Spleen (tissue), 7 donors: ENCODE data around the gene ZFYVE26.

Experiments used
- POLR2A ChIP-seq, 3 donors: fragments of 450-650 bp; IDR thresholded peaks; one replicate each; pipeline ENCODE4 v1.5.1; 2017; ENCODE audit warnings: antibody characterized with exemption in 3 of 3, mild to moderate bottlenecking in 1 of 3
- TF ChIP-seq, protein P1 (sequence below), 11 experiments: fragments of 200-600 bp in 7 of 11; fragments of 450-650 bp in 4 of 11; sonication (generic) in 4 of 11; IDR thresholded peaks in 8 of 11; conservative IDR thresholded peaks in 3 of 11; 1 replicate in 7 of 11; 2 replicates in 4 of 11; pipeline versions ENCODE4 v1.4.0 to v1.8.0; 2016 to 2021; ENCODE audit warnings: antibody characterized with exemption in 11 of 11, inconsistent platforms in 4 of 11, mild to moderate bottlenecking in 1 of 11
- donor health status: DM: no; HTN: no; CAD: no; lungs with moderate emphysema.
- donor health status: DM: no; HTN: no; CAD: no.
- donor health status: DM: no; HTN: no; CAD: no.

DNA sequence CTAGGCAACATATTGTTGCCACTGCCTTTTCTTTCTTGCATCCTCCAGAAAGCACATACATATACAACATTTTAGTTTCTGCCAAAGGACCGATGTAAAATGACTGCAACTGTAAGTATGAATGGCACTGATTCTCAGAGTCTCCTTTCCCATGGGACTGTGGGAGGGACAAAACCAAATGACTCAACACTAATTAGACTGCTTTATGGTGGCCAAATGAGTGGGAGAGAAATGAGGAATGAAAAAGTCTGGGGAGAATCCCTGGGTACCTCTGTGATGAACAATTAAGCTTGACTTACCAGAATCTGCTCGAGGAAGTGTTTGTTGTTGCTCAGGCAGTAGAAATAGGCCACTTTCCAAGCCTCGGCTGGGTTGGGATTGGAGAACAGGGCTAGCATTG lies 10.1 kb downstream of the ZFYVE26 start:
- TF ChIP-seq, protein P1, sequence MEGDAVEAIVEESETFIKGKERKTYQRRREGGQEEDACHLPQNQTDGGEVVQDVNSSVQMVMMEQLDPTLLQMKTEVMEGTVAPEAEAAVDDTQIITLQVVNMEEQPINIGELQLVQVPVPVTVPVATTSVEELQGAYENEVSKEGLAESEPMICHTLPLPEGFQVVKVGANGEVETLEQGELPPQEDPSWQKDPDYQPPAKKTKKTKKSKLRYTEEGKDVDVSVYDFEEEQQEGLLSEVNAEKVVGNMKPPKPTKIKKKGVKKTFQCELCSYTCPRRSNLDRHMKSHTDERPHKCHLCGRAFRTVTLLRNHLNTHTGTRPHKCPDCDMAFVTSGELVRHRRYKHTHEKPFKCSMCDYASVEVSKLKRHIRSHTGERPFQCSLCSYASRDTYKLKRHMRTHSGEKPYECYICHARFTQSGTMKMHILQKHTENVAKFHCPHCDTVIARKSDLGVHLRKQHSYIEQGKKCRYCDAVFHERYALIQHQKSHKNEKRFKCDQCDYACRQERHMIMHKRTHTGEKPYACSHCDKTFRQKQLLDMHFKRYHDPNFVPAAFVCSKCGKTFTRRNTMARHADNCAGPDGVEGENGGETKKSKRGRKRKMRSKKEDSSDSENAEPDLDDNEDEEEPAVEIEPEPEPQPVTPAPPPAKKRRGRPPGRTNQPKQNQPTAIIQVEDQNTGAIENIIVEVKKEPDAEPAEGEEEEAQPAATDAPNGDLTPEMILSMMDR (IDR thresholded peaks at IDR 0.05 in 8 of 11, conservative IDR thresholded peaks at IDR 0.05 in 3 of 11) = no peak
- TF ChIP-seq POLR2A (IDR thresholded peaks at IDR 0.05) = no peak
